Upper lobe of left lung (tissue), 4 donors: ENCODE measurements around the gene BRWD1.

ENCODE experiments used
- POLR2A ChIP-seq, 4 donors: fragments of 450-650 bp; IDR thresholded peaks; one replicate each; pipeline ENCODE4 v1.5.1; 2016 to 2017; ENCODE audit warnings: antibody characterized with exemption in 4 of 4, mild to moderate bottlenecking in 2 of 4
- POLR2AphosphoS5 ChIP-seq, 2 donors: sonication (generic); formaldehyde crosslinking; IDR thresholded peaks; one replicate each; pipeline ENCODE4 v1.5.1; 2017; ENCODE audit warnings: antibody characterized with exemption in 2 of 2
- TF ChIP-seq, protein P1 (sequence below), 6 experiments: fragments of 450-650 bp in 4 of 6; fragments of 200-600 bp in 2 of 6; sonication (generic) in 2 of 6; IDR thresholded peaks; one replicate each; pipeline ENCODE4 v1.5.1; 2016 to 2019; ENCODE audit warnings: antibody characterized with exemption in 6 of 6

DNA sequence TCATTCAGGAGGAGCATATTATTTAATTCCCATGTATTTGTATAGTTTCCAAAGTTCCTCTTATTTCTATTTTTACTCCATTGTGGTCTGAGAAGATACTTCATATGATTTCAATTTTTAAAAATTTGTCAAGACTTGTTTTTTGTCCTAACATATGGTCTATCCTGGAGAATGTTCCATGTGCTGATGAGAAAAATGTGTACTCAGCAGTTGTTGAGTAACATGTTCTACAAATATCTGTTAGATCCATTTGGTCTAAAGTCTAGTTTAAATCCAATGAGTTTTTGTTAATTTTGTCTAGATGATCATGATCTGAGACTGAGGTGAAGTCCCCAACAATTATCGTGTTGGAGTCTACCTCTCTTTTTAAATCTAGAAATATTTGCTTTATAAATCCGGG is 144.6 kb downstream of the BRWD1 start:
- TF ChIP-seq, protein P1, sequence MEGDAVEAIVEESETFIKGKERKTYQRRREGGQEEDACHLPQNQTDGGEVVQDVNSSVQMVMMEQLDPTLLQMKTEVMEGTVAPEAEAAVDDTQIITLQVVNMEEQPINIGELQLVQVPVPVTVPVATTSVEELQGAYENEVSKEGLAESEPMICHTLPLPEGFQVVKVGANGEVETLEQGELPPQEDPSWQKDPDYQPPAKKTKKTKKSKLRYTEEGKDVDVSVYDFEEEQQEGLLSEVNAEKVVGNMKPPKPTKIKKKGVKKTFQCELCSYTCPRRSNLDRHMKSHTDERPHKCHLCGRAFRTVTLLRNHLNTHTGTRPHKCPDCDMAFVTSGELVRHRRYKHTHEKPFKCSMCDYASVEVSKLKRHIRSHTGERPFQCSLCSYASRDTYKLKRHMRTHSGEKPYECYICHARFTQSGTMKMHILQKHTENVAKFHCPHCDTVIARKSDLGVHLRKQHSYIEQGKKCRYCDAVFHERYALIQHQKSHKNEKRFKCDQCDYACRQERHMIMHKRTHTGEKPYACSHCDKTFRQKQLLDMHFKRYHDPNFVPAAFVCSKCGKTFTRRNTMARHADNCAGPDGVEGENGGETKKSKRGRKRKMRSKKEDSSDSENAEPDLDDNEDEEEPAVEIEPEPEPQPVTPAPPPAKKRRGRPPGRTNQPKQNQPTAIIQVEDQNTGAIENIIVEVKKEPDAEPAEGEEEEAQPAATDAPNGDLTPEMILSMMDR (IDR thresholded peaks at IDR 0.05) = no peak
- TF ChIP-seq POLR2AphosphoS5 (IDR thresholded peaks at IDR 0.05) (no peak), POLR2A (IDR thresholded peaks at IDR 0.05) (no peak)
